DND-41 (cell line): Measurements from ENCODE around the gene NDRG2.

Experiments used
- ATAC-seq: fragments of 200-7000 bp; cut with Tn5 transposase; 3 replicates; pipeline ENCODE4 v1.9.1; 2021; ENCODE audit warnings: low read depth; ENCODE audit not compliant: insufficient read depth
- DNase-seq: peaks from one replicate; pipeline ENCODE4 v3.0.0-alpha.2; 2020
- H2AFZ ChIP-seq: 2 replicates; pipeline ENCODE4 v1.6.0; 2012; ENCODE audit warnings: low read depth, low read length
- H3K27ac ChIP-seq: 2 replicates; pipeline ENCODE4 v1.5.1; 2012; ENCODE audit warnings: low read length, inconsistent platforms
- H3K27me3 ChIP-seq: fragments of 200-600 bp; sonication (generic); 2 replicates; pipeline ENCODE4 v1.6.0; 2012; ENCODE audit warnings: low read length, mild to moderate bottlenecking, inconsistent platforms; ENCODE audit not compliant: insufficient read depth, poor library complexity
- H3K36me3 ChIP-seq: 2 replicates; pipeline ENCODE4 v1.5.1; 2012; ENCODE audit warnings: low read length, inconsistent platforms; ENCODE audit not compliant: insufficient read depth
- H3K4me1 ChIP-seq: 2 replicates; pipeline ENCODE4 v1.5.1; 2012; ENCODE audit warnings: mild to moderate bottlenecking, low read length; ENCODE audit not compliant: insufficient read depth
- H3K4me2 ChIP-seq: 2 replicates; pipeline ENCODE4 v1.6.0; 2012; ENCODE audit warnings: mild to moderate bottlenecking, moderate library complexity, low read length, inconsistent platforms; ENCODE audit not compliant: insufficient read depth
- H3K4me3 ChIP-seq, 2 experiments: fragments of 200-600 bp in 1 of 2; shearing (Covaris generic) in 1 of 2; 2 replicates each; pipeline ENCODE4 v1.5.1; 2012 to 2016; ENCODE audit warnings: inconsistent platforms in 2 of 2, low read length in 2 of 2, mild to moderate bottlenecking in 2 of 2, low read depth in 1 of 2, moderate library complexity in 1 of 2
- H3K79me2 ChIP-seq: 2 replicates; pipeline ENCODE4 v1.6.0; 2012; ENCODE audit warnings: low read length, inconsistent platforms; ENCODE audit not compliant: insufficient read depth
- H3K9ac ChIP-seq: 2 replicates; pipeline ENCODE4 v1.6.0; 2012; ENCODE audit warnings: low read depth, mild to moderate bottlenecking, inconsistent platforms, low read length, moderate library complexity
- H3K9me3 ChIP-seq: 2 replicates; pipeline ENCODE4 v1.5.1; 2012; ENCODE audit warnings: low read length, moderate library complexity, mild to moderate bottlenecking, inconsistent platforms; ENCODE audit not compliant: insufficient read depth, severe bottlenecking
- H4K20me1 ChIP-seq: 2 replicates; pipeline ENCODE4 v1.6.0; 2012; ENCODE audit warnings: low read length; ENCODE audit not compliant: insufficient read depth
- EZH2 ChIP-seq: IDR thresholded peaks from 3 replicates; pipeline ENCODE4 v1.6.1; 2012; ENCODE audit warnings: borderline replicate concordance, low read depth, mild to moderate bottlenecking, moderate library complexity, low read length, inconsistent platforms; ENCODE audit not compliant: severe bottlenecking
- TF ChIP-seq, protein P1 (sequence below): IDR thresholded peaks from 2 replicates; pipeline ENCODE4 v1.5.1; 2012; ENCODE audit warnings: borderline replicate concordance, low read length, moderate library complexity, mild to moderate bottlenecking; ENCODE audit not compliant: poor library complexity, severe bottlenecking; ENCODE audit errors: extremely low read depth

The NDRG2 gene

DNA sequence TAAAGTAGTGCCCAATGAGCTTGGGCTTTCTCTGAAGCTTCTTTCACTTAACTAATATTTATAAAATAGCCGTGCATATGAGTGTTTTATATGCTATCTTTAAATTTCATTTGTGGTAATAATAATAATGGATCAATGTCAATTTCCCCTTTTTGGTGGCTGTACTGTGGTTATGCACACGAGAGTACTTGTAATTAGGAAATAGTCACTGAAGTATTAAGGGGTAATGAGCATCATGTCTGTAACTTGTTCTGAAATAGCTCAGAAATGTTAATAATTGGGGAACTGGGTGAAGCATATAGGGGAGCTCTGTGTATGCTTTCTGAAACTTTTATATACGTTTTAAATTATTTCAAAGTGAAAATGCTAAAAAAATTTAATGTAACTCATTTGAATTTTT is 25.7 kb upstream of the NDRG2 start:
- Histone ChIP-seq H3K79me2 (no peaks in the 10 kb centered on the region), H3K36me3 (no peaks in the 10 kb centered on the region), H4K20me1 (no peaks in the 10 kb centered on the region), H3K27me3 (peaks cover 38% of the 10 kb centered on the region), H3K27ac (no peak overlapping the region), H3K4me1 (no peaks in the 10 kb centered on the region), H2AFZ (no peak overlapping the region), H3K9me3 (no peaks in the 10 kb centered on the region), H3K9ac (no peak overlapping the region), H3K4me3 (no peak overlapping the region), H3K4me2 (no peak overlapping the region)
- ATAC-seq (no peak), DNase-seq (no peak)
- TF ChIP-seq, protein P1, sequence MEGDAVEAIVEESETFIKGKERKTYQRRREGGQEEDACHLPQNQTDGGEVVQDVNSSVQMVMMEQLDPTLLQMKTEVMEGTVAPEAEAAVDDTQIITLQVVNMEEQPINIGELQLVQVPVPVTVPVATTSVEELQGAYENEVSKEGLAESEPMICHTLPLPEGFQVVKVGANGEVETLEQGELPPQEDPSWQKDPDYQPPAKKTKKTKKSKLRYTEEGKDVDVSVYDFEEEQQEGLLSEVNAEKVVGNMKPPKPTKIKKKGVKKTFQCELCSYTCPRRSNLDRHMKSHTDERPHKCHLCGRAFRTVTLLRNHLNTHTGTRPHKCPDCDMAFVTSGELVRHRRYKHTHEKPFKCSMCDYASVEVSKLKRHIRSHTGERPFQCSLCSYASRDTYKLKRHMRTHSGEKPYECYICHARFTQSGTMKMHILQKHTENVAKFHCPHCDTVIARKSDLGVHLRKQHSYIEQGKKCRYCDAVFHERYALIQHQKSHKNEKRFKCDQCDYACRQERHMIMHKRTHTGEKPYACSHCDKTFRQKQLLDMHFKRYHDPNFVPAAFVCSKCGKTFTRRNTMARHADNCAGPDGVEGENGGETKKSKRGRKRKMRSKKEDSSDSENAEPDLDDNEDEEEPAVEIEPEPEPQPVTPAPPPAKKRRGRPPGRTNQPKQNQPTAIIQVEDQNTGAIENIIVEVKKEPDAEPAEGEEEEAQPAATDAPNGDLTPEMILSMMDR: no peak
- TF ChIP-seq EZH2: no peak

DNA sequence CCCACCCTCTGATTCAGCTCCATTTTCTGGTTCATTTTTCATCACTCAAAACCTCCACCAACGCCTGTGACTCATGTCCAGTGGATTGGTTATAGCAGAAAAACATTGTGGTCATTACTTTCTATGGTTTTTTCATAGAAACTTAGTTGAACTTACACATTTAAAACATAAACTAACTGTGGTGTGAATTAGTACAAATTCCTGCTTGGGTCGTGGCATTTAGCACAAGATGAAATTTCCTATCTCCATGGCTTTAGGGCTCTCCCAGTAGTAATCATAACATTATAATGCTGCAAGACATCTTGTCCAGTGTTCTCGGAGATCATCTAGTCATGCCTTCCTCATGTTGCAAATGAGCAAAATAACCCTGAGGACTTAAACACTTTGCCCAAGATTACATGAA is 24.4 kb upstream of the NDRG2 start:
- ATAC-seq: no peak
- Histone ChIP-seq H3K4me1 (0 out of 2 replicates have a peak, but pooled peaks cover 4% of the 10 kb centered on the region), H3K79me2 (no peaks in the 10 kb centered on the region), H3K4me2 (no peak overlapping the region), H3K27ac (no peak overlapping the region), H4K20me1 (no peaks in the 10 kb centered on the region), H3K4me3 (no peak overlapping the region), H3K9me3 (no peaks in the 10 kb centered on the region), H3K36me3 (no peaks in the 10 kb centered on the region), H3K9ac (no peak overlapping the region), H2AFZ (no peak overlapping the region), H3K27me3 (peaks cover 43% of the 10 kb centered on the region)
- TF ChIP-seq, protein P1: no peak
- TF ChIP-seq EZH2: no peak
- DNase-seq: no peak

DNA sequence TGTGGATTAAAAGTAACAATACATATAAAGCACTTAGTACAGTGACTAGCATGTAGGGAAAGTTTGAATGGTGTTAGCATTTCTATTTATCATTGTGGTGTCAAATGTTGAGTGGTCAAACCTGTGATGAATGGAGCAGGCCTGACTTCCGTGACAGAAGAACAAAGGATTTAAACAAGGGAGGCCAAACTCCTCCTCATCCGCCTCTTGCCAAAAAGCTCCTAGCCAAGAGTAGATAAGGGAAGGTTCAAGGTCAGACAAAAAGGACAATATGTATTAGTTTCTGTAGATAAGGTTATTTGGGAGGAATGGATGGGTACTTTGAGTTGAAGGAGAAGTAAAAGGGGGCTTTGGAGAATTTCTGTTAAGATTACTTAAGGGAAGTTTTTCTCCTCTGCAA is 23.8 kb upstream of the NDRG2 start:
- peaks cover 40% of the 10 kb centered on the region for H3K27me3 ChIP-seq
- no peak overlapping the region for H3K27ac ChIP-seq
- no peaks in the 10 kb centered on the region for H3K36me3 ChIP-seq
- H3K4me2 ChIP-seq: no peak overlapping the region
- H3K9ac ChIP-seq: no peak overlapping the region
- H4K20me1 ChIP-seq: no peaks in the 10 kb centered on the region
- H3K79me2 ChIP-seq: no peaks in the 10 kb centered on the region
- H3K4me1 ChIP-seq: 0 out of 2 replicates have a peak, but pooled peaks cover 6% of the 10 kb centered on the region
- H3K4me3 ChIP-seq: no peak overlapping the region
- TF ChIP-seq, protein P1: no peak
- no peak for TF ChIP-seq EZH2
- H3K9me3 ChIP-seq: no peaks in the 10 kb centered on the region
- no peak overlapping the region for H2AFZ ChIP-seq
- ATAC-seq (no peak), DNase-seq (no peak)

GRCh38 chr14:21047378-21047781 is 22.5 kb upstream of the NDRG2 start:
- Histone ChIP-seq H4K20me1 (no peaks in the 10 kb centered on the region), H3K79me2 (no peaks in the 10 kb centered on the region)
- DNase-seq: no peak

More at GRCh38 chr14:21047378-21047781, 22.5 kb upstream of the NDRG2 start:
- no peak overlapping the region for H3K4me3 ChIP-seq
- TF ChIP-seq EZH2: no peak
- TF ChIP-seq, protein P1: no peak
- no peak overlapping the region for H3K4me2 ChIP-seq
- H3K36me3 ChIP-seq: no peaks in the 10 kb centered on the region
- no peak overlapping the region for H3K9ac ChIP-seq
- no peak overlapping the region for H2AFZ ChIP-seq
- H3K4me1 ChIP-seq: 0 out of 2 replicates have a peak, but pooled peaks cover 6% of the 10 kb centered on the region
- peaks cover 39% of the 10 kb centered on the region for H3K27me3 ChIP-seq
- no peaks in the 10 kb centered on the region for H3K9me3 ChIP-seq
- H3K27ac ChIP-seq: no peak overlapping the region
- no peak for ATAC-seq
